OCI-LY3 (cell line): ENCODE measurements around the gene NGEF.
"Not testable (repeated sequence)": the region's sequence is repeated elsewhere in the genome, so short reads cannot be mapped to it uniquely, and the experiment has no call there.

Experiments
- H2AFZ ChIP-seq: fragments of 200-600, 300-600 bp; shearing (Covaris generic); 2 replicates; pipeline ENCODE4 v1.6.0; 2014; ENCODE audit warnings: antibody characterized with exemption, low read depth, low read length
- H3K27ac ChIP-seq: fragments of 200-600, 300-600 bp; sonication (generic); 2 replicates; pipeline ENCODE4 v1.5.1; 2014; ENCODE audit warnings: mild to moderate bottlenecking, low read length, moderate library complexity, mixed read lengths
- H3K27me3 ChIP-seq: fragments of 200-600, 300-600 bp; sonication (generic); 2 replicates; pipeline ENCODE4 v1.6.1; 2014; ENCODE audit warnings: low read depth, low read length, mixed read lengths
- H3K36me3 ChIP-seq: fragments of 200-600, 300-600 bp; sonication (generic); replicated peaks from 2 replicates; pipeline ENCODE3; 2014; ENCODE audit warnings: low read depth, low read length, mixed read lengths
- H3K4me1 ChIP-seq: fragments of 300-600, 200-600 bp; sonication (generic); 2 replicates; pipeline ENCODE4 v1.6.1; 2014; ENCODE audit warnings: low read length, mixed read lengths
- H3K4me2 ChIP-seq: fragments of 200-600, 300-600 bp; sonication (generic); 2 replicates; pipeline ENCODE4 v1.6.1; 2014; ENCODE audit warnings: low read length, mixed read lengths
- H3K4me3 ChIP-seq: fragments of 300-600, 200-600 bp; sonication (generic); 2 replicates; pipeline ENCODE4 v1.5.1; 2014; ENCODE audit warnings: antibody characterized with exemption, mild to moderate bottlenecking, low read length, moderate library complexity
- H3K79me2 ChIP-seq: fragments of 300-600, 200-600 bp; shearing (Covaris generic); 2 replicates; pipeline ENCODE4 v1.6.1; 2014; ENCODE audit warnings: mild to moderate bottlenecking, low read length, mixed read lengths
- H3K9ac ChIP-seq: fragments of 300-600, 200-600 bp; shearing (Covaris generic); 2 replicates; pipeline ENCODE4 v1.6.0; 2014; ENCODE audit warnings: mild to moderate bottlenecking, low read length, moderate library complexity
- H3K9me3 ChIP-seq: fragments of 200-600, 300-600 bp; shearing (Covaris generic); 2 replicates; pipeline ENCODE4 v1.6.1; 2014; ENCODE audit warnings: low read length, mixed read lengths; ENCODE audit not compliant: insufficient read depth
- H4K20me1 ChIP-seq: fragments of 200-600, 300-600 bp; sonication (generic); 2 replicates; pipeline ENCODE4 v1.6.1; 2016; ENCODE audit warnings: low read length, mixed read lengths; ENCODE audit not compliant: insufficient read depth
- EZH2phosphoT487 ChIP-seq: fragments of 200-600 bp; shearing (Covaris generic); IDR thresholded peaks from 2 replicates; pipeline ENCODE4 v1.6.1; 2018; ENCODE audit warnings: antibody characterized with exemption, mixed run types, low read depth
- TF ChIP-seq, protein P1 (sequence below): fragments of 200-600, 300-600 bp; sonication (generic); IDR thresholded peaks from 2 replicates; pipeline ENCODE4 v1.5.1; 2014; ENCODE audit warnings: antibody characterized with exemption, low read length, low read depth

The NGEF gene

DNA sequence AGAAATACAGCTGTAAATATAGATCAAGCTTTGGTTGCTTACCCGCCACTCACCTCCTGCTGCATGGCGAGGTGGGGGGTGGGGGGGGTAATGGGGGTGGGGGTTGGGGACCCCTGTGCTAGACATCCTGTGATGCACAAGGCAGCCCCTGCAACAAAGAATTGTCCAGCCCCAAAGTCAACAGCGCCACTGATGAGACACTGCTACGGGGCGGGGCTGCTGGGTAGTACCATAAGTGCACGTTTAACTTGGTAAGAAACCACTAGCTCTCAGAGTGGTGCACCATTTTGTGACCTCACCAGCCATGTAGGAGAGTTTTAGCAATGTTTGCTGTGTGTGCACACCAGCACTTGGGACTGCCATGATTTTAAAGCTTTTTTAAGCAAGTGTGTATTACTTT, 102.7 kb downstream of the NGEF start:
- Histone ChIP-seq H3K4me2 (no peak overlapping the region), H3K36me3 (no peaks in the 10 kb centered on the region), H3K79me2 (no peaks in the 10 kb centered on the region), H4K20me1 (no peaks in the 10 kb centered on the region), H3K4me3 (no peak overlapping the region), H3K9me3 (no peaks in the 10 kb centered on the region), H3K9ac (no peak overlapping the region), H3K27ac (no peak overlapping the region), H3K27me3 (peaks cover 7% of the 10 kb centered on the region; the same call in 1 of the 2 replicates), H2AFZ (no peak overlapping the region), H3K4me1 (no peaks in the 10 kb centered on the region)
- TF ChIP-seq, protein P1, sequence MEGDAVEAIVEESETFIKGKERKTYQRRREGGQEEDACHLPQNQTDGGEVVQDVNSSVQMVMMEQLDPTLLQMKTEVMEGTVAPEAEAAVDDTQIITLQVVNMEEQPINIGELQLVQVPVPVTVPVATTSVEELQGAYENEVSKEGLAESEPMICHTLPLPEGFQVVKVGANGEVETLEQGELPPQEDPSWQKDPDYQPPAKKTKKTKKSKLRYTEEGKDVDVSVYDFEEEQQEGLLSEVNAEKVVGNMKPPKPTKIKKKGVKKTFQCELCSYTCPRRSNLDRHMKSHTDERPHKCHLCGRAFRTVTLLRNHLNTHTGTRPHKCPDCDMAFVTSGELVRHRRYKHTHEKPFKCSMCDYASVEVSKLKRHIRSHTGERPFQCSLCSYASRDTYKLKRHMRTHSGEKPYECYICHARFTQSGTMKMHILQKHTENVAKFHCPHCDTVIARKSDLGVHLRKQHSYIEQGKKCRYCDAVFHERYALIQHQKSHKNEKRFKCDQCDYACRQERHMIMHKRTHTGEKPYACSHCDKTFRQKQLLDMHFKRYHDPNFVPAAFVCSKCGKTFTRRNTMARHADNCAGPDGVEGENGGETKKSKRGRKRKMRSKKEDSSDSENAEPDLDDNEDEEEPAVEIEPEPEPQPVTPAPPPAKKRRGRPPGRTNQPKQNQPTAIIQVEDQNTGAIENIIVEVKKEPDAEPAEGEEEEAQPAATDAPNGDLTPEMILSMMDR, result no peak
- TF ChIP-seq EZH2phosphoT487, result no peak

DNA sequence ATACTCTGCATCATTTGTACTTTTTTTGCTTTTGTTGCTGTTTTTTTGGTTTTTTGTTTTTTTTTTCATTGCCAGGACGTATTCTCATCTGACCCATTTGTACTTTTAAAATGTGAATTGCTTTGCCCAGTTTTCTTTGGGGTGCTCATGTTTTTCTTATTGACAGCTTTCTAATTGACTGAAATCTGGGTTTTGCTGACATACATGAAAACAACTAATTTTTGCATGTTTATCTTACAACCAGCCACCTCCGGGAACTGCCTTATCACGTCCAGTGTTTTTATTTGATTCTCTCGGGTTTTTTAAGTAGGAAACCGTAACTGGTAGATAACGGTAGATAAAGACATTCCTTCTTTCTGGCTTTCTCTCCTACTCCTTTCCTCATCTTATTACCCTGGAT, 104.4 kb downstream of the NGEF start:
- no peak overlapping the region for H3K4me2 ChIP-seq
- H3K27me3 ChIP-seq, result peaks cover 7% of the 10 kb centered on the region; the same call in 1 of the 2 replicates

DNA sequence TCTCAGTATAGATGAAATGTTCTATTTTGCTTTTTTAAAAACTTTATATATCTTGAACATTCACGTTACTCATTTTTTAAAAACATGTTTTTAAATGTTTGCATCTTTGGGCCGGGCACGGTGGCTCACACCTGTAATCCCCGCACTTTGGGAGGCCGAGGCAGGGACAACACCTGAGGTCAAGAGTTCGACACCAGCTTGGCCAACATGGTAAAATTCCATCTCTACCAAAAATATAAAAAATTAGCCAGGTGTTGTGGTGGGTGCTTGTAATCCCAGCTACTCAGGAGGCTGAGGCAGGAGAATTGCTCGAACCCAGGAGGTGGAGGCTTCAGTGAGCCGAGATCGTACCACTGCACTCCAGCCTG, 105.4 kb downstream of the NGEF start:
- not testable (repeated sequence) for H3K79me2 ChIP-seq, H3K4me3 ChIP-seq, H3K36me3 ChIP-seq

More for the DNA sequence above, 104.4 kb downstream of the NGEF start:
- no peak overlapping the region for H3K9ac ChIP-seq
- no peaks in the 10 kb centered on the region for H3K36me3 ChIP-seq
- H3K9me3 ChIP-seq, result no peaks in the 10 kb centered on the region
- no peak overlapping the region for H2AFZ ChIP-seq
- H3K79me2 ChIP-seq, result no peaks in the 10 kb centered on the region
- no peak overlapping the region for H3K27ac ChIP-seq
- TF ChIP-seq EZH2phosphoT487, result no peak
- TF ChIP-seq, protein P1, result no peak
- no peak overlapping the region for H3K4me3 ChIP-seq
- H3K4me1 ChIP-seq, result no peaks in the 10 kb centered on the region
- H4K20me1 ChIP-seq, result no peaks in the 10 kb centered on the region

DNA sequence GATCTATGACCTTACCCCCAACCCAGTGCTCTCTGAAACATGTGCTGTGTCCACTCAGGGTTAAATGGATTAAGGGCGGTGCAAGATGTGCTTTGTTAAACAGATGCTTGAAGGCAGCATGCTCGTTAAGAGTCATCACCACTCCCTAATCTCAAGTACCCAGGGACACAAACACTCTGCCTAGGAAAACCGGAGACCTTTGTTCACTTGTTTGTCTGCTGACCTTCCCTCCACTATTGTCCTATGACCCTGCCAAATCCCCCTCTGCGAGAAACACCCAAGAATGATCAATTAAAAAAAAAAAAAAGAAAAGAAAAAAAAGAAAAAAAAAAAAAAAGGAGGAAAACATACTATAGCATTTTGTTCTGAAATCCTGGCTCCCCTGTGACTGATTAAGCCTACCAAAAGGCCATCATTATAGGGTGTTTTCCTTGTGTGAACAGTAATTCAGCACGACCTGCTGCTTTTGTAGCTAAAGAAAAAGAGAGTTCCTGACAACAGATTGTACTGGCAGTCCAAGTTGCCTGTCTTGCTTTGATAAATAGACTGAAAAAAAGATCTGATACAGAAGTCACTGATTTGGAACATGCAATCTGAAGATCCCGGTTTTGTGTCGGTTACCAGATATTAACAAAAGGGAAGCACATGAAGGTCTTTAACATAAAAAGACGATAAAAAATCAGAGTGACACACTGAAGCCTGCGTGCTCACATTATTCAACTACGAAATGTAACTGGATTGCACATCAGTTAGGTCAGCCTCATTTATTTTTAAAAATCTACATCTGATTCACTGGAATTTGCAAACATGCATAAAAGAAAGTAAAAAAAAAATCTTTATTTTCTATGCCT, 106.0 kb downstream of the NGEF start:
- H3K27ac ChIP-seq, H3K9me3 ChIP-seq, H2AFZ ChIP-seq, H3K36me3 ChIP-seq, H3K4me3 ChIP-seq, H3K9ac ChIP-seq, H3K27me3 ChIP-seq, H3K4me2 ChIP-seq, H3K79me2 ChIP-seq, H4K20me1 ChIP-seq, H3K4me1 ChIP-seq: not testable (repeated sequence)

More for the DNA sequence above, 105.4 kb downstream of the NGEF start:
- not testable (repeated sequence) for H3K9ac ChIP-seq, H3K27ac ChIP-seq, H2AFZ ChIP-seq, H3K4me1 ChIP-seq, H3K27me3 ChIP-seq, H3K4me2 ChIP-seq, H4K20me1 ChIP-seq, H3K9me3 ChIP-seq

DNA sequence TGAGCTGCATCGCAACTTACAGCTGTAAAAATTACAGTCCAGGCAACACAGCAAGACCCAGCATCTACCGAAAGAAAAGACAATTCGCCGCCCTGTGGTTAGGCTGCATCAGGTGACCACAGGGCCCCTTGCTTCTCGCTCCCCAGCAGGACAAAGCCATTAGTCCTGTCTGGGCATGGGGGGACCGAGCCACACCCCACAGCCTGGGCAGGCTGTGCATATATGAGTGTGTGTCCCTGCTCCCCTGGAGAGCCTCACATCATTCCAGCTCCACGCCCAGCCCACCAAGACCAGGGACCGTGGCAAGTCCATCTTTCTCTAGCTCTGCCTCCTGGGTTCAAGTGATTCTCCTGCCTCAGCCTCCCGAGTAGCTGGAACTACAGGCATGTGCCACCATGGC, 109.1 kb downstream of the NGEF start:
- no peak overlapping the region for H3K4me2 ChIP-seq
- TF ChIP-seq EZH2phosphoT487, result no peak
- TF ChIP-seq, protein P1, result no peak
- no peaks in the 10 kb centered on the region for H3K79me2 ChIP-seq
- H3K9ac ChIP-seq, result no peak overlapping the region
- no peaks in the 10 kb centered on the region for H3K36me3 ChIP-seq
- H4K20me1 ChIP-seq, result no peaks in the 10 kb centered on the region
- H3K9me3 ChIP-seq, result no peaks in the 10 kb centered on the region
- H3K4me1 ChIP-seq, result no peaks in the 10 kb centered on the region
- no peak overlapping the region for H3K4me3 ChIP-seq
- H3K27ac ChIP-seq, result no peak overlapping the region
- no peak overlapping the region for H2AFZ ChIP-seq
- no peaks in the 10 kb centered on the region for H3K27me3 ChIP-seq
